Left renal cortex interstitium (tissue), 4 donors: ENCODE measurements around the gene ANAPC5. TPM values are rescaled to one million over a fixed set of nuclear protein-coding genes. Genes with fewer than 3 reads are reported as not detected.
"Not testable (repeated sequence)": the region's sequence is repeated elsewhere in the genome, so short reads cannot be mapped to it uniquely, and the experiment has no call there.

Source experiments
- DNase-seq, 4 donors: peaks; one replicate each; pipeline ENCODE4 v3.0.0-alpha.2; 2013; ENCODE audit warnings: low read depth in 4 of 4, low spot score in 2 of 4, missing footprints in 1 of 4
- polyA plus RNA-seq, 4 donors: library from polyadenylated mRNA; unstranded; fragments of 120-200 nt; gene quantifications; one replicate each; pipeline ENCODE4 v1.2.1, GENCODE V29; 2013; ENCODE audit not compliant: insufficient read length in 4 of 4

ANAPC5 gene
- polyA plus RNA-seq, 4 donors, result 116 to 209 (median 162) TPM

- DNase-seq, result no peak
These were observed 26.3 kb downstream of the ANAPC5 start for GRCh38 chr12:121325922-121326396.

- DNase-seq, result no peak
These were observed 28.3 kb downstream of the ANAPC5 start for GRCh38 chr12:121323908-121324307.

GRCh38 chr12:121318121-121318520 lies 34.1 kb downstream of the ANAPC5 start:
- no peak for DNase-seq

- no peak for DNase-seq
These were observed 37.8 kb downstream of the ANAPC5 start for GRCh38 chr12:121314431-121314830.

- not testable (repeated sequence) for DNase-seq
These were observed 42.0 kb downstream of the ANAPC5 start for GRCh38 chr12:121310231-121310630.

GRCh38 chr12:121307397-121307796 lies 44.8 kb downstream of the ANAPC5 start:
- not testable (repeated sequence) for DNase-seq

- no peak for DNase-seq
These were observed 47.9 kb downstream of the ANAPC5 start for GRCh38 chr12:121304306-121304705.

- DNase-seq, result no peak
These were observed 50.3 kb downstream of the ANAPC5 start for GRCh38 chr12:121301876-121302275.

- no peak for DNase-seq
These were observed 52.0 kb downstream of the ANAPC5 start for GRCh38 chr12:121300083-121300819.

- DNase-seq, result no peak
These were observed 52.5 kb downstream of the ANAPC5 start for GRCh38 chr12:121299662-121300061.

GRCh38 chr12:121298411-121298810 lies 53.8 kb downstream of the ANAPC5 start:
- not testable (repeated sequence) for DNase-seq

GRCh38 chr12:121297435-121297991 lies 54.7 kb downstream of the ANAPC5 start:
- DNase-seq, result peak in 3 of 4 donors; percentile 24 to 60 (median 38)

- DNase-seq, result peak; percentile 64 to 80 (median 72)
These were observed 55.4 kb downstream of the ANAPC5 start, which contains the start of gene CAMKK2 for GRCh38 chr12:121296618-121297434. Gene CAMKK2, minus strand, starts transcription at chr12:121296709. Its CDS starts 22,183 bp downstream, at chr12:121274526.

- no peak for DNase-seq
These were observed 56.2 kb downstream of the ANAPC5 start for GRCh38 chr12:121295746-121296617.

GRCh38 chr12:121295116-121295745 lies 57.0 kb downstream of the ANAPC5 start:
- DNase-seq, result no peak

- no peak for DNase-seq
These were observed 57.9 kb downstream of the ANAPC5 start for GRCh38 chr12:121294151-121294889.

GRCh38 chr12:121293603-121294002 lies 58.6 kb downstream of the ANAPC5 start:
- no peak for DNase-seq

GRCh38 chr12:121290410-121290809 lies 61.8 kb downstream of the ANAPC5 start:
- no peak for DNase-seq

- DNase-seq, result no peak
These were observed 62.2 kb downstream of the ANAPC5 start for GRCh38 chr12:121289962-121290361.
